ENCODE results near the gene EXD3.
"Not testable (repeated sequence)": the region's sequence is repeated elsewhere in the genome, so short reads cannot be mapped to it uniquely, and the experiment has no call there.

Gene EXD3

DNA sequence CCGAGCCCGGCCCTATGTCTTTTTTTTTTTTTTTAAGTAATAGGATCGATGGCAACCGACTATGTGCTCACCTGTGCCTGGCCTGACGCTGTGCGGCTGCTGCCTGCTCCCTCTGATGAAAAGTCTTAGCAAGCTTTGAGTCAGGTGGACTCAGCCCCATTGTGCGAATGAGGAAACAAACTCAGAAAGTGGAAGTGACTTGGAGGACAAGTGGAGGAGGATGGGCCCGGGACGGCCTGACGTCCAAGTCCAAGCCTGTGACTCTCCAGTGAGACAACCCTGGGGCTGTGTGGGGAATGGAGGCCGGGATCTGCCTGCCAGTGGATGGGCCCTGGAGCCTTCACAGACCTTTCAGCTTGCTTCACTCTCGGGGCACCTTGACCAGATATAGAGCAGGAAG is 57.9 kb downstream of the EXD3 start:
- no peak for DNase-seq (ENCODE audit: low read depth)

- no peak for DNase-seq (ENCODE audit: low read depth)
Observed at GRCh38 chr9:137359850-137360249, 63.1 kb downstream of the EXD3 start.

- no peak for DNase-seq (ENCODE audit: low read depth)
Observed at GRCh38 chr9:137358126-137358525, 64.8 kb downstream of the EXD3 start.

DNA sequence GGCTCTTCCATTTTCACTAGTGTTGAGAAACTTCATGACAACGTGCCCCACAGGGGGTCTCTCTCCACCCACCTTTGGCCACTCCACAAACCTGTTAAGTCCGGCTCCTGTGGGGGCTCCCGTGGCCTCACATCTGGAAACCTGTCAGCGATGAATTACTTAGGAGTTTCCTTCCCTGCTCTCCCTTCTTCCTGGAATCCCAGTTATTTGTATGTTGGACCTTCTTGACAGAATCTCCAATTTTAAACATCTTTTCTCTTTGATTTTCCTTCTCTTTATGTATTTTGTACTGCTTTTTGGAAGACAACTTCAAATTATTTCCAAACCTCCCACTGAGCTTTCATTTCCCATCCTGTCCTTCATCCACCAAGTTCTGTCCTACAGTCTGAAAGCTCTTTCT is 65.8 kb downstream of the EXD3 start:
- DNase-seq (ENCODE audit: low read depth): no peak

GRCh38 chr9:137355761-137356365 is 67.1 kb downstream of the EXD3 start:
- no peak for DNase-seq (ENCODE audit: low read depth)

DNA sequence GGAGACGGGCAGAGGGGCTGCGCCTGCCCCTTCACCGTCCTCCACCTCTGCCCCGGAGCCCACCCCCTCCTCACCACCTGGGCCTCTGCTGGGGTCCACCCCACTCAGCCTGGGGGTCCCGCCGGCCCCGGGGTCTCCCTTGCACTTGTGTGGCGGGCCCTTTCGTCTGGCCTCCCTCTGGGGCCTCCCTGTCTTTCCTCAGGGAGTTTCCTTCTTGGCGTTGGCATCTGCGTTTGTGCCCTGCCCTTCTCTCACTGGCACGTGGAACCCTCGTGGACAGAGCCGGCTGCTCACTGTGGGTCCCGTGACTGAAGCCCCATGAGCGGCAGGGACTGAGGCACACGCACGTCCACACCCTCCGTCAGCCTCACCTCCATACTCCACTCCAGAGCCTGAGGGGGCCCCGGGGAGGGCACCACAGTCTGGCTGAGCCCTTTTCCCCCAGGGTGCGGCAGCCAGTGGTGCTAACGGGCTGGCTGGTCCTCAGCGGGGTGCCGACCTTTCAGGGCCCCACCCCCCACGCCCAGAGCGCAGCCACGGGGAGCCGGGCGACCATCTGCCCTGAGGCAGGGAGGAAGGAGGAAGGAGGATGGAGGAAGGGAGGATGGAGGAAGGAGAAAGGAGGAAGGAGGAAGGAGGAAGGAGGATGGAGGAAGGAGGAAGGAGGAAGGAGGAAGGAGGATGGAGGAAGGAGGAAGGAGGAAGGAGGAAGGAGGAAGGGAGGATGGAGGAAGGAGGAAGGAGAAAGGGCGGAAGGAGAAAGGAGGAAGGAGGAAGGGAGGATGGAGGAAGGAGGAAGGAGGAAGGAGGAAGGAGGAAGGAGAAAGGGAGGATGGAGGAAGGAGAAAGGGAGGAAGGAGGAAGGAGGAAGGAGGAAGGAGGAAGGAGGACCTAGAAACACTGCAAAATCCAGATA is 67.9 kb downstream of the EXD3 start:
- DNase-seq (ENCODE audit: low read depth): no peak

DNA sequence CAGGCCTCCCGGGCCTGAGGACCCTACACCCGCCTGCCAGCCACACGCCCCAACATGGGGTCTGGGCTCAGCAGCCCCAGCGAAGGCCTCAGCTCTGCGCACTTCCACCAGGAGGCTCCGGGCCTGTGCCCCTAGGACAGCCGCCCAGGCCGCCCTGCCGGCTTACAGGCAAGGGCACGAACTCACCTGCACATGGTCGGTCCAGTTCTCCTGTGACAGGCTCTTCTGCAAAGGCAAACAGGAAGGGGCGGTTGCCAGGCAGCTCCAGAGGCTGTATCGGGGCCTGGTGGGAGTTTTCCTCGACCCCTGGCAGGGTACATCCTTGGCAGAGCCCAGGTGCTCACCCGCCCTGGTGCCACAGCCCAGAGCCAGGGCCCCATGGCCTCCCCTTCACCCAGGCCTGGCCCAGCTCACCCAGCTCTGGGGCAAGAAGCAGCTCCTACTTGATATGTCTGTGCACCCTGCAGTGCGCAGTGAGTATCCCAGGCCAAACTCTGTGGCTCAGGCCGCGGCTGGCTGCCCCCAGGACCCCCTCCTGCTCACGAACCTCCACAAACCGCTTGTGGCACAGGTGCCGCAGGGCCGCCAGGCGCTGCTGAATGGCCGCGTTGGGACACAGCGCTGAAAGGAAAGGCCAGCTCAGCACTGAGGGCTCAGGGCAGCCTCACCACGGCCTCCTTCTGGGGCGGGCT is 68.7 kb downstream of the EXD3 start:
- no peak for DNase-seq (ENCODE audit: low read depth)

GRCh38 chr9:137353223-137354152 is 69.5 kb downstream of the EXD3 start:
- DNase-seq (ENCODE audit: low read depth): no peak

DNA sequence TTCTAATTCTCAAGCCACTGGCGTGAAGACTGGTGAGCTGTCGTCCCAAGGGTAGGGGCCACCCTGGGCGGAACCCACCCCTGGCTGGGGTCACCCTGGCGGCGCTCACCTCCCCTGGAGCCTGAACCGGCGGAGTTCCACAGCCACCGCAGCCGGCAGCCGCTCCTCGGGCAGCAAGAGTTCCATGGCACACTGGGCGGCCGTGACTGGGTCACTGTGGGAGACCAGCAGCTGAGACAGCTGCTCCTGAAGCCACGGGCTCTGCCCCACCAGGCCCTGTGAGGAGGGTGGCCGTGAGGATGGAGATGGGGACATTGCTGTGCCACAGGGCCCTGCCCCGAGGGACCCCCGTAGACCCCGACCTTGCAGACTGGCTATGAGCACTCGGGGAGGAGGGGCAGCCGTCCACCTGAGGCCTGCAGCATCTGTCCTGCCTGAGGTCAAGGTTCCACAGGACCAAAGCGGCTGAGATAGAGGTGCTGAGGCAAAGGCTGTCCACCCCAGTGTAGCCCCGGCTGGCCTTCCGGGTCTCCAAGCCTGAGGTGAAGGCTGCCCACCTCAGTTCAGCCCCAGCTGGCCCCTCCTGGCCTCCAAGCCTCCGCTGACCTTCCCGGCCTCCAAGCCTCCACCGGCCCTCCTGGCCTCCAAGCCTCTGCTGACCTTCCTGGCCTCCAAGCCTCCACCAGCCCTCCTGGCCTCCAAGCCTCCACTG is 70.3 kb downstream of the EXD3 start:
- DNase-seq (ENCODE audit: low read depth): no peak

DNA sequence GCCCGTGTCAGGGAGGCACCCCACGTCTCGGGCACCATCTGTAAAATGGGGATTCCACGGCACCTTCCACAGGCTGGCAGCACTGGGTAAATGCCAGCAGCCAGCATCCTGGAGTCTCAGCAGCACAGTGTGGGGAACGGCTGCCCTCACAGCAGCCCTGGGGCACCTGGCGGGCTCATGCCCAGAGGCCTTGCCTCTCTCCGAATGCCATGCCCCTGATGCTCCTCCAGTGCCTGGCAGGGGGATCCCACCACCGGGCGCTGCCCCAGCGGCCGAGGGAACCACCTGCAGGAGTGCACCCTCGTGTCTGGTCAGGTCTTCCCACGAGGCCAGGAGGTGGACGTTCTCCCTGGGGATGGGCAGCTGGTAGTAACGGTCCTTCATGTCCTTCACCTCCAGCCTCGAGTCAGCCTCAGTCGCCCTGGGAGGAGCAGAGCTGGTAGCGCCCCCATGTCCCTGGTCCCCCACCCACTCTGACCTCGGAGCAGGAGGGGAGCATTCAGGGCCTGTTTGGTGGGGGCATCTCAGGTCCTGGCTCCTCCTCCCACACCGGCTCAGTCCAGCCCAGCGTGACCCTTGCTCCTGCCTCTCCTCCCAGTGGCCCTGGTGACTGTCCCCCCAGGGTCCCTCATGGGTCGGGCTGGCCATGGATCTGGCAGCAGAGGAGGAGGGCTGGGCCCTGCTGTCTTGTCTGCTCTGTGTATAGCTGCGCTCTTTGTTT is 71.0 kb downstream of the EXD3 start:
- DNase-seq (ENCODE audit: low read depth): no peak

GRCh38 chr9:137350696-137351584 is 72.0 kb downstream of the EXD3 start:
- DNase-seq (ENCODE audit: low read depth): no peak

- no peak for DNase-seq (ENCODE audit: low read depth)
Observed at GRCh38 chr9:137349471-137350033, 73.4 kb downstream of the EXD3 start.

- DNase-seq (ENCODE audit: low read depth): no peak
Observed at GRCh38 chr9:137348769-137349470, 74.0 kb downstream of the EXD3 start.

DNA sequence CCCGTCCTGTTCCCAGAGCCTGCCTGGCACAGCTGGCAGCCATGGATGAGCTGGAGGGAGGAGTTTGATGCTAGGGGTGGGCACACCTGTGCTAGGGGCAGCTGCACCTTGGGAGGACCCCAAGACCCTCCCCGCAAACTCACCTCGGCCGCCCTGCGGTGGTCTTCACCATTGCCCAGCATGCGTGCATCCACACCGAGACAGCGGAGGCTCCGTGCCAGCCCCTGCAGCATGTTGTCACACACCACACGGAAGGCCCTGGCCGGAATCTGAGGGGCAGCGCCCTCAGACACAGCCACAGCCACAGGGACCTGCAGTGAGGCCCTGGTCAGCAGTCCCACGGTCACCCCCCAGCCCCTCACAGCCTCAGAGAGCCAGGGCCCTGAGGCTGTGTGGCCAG is 75.0 kb downstream of the EXD3 start:
- no peak for DNase-seq (ENCODE audit: low read depth)

DNA sequence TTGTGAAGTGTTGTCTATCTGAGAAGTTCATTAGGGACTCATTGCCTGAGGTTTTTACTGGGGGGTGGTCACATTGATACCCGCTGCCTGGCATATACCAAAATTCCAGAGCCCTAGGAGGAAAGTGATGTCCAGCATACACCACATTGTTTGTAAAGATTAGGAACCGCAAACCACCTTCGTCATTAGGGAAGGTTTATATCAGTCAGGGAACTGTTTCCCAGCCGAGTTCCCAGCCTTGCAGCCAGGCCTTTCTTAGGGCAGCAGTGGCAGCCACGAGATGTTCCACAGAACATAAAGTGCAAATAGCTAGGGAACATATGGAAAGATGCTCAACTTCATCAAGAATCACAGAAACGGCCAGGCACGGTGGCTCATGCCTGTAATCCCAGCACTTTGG is 80.5 kb downstream of the EXD3 start:
- DNase-seq (ENCODE audit: low read depth): no peak

DNA sequence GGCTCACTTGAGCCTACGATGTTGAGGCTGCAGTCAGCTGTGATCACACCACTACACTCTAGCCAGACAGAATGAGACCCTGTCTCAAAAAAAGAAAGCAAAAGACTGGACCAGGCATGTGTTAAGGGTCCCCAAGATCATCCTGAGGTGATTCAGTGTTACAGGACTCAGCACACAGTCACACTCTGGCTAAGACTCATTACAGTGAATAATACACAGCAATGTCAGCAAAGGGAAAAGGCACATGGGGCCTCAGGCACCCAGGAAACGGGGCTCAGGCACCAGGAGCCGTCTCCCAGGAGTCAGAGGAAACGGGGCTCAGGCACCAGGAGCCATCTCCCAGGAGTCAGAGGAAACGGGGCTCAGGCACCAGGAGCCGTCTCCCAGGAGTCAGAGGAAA is 81.7 kb downstream of the EXD3 start:
- no peak for DNase-seq (ENCODE audit: low read depth)

GRCh38 chr9:137339908-137340462 is 83.0 kb downstream of the EXD3 start:
- DNase-seq (ENCODE audit: low read depth): not testable (repeated sequence)
